OCI-LY3 (cell line): ENCODE data around the gene LGALS8.

Experiments used
- H2AFZ ChIP-seq: fragments of 200-600, 300-600 bp; shearing (Covaris generic); 2 replicates; pipeline ENCODE4 v1.6.0; 2014; ENCODE audit warnings: antibody characterized with exemption, low read depth, low read length
- H3K27ac ChIP-seq: fragments of 200-600, 300-600 bp; sonication (generic); 2 replicates; pipeline ENCODE4 v1.5.1; 2014; ENCODE audit warnings: mild to moderate bottlenecking, low read length, moderate library complexity, mixed read lengths
- H3K27me3 ChIP-seq: fragments of 200-600, 300-600 bp; sonication (generic); 2 replicates; pipeline ENCODE4 v1.6.1; 2014; ENCODE audit warnings: low read depth, low read length, mixed read lengths
- H3K36me3 ChIP-seq: fragments of 200-600, 300-600 bp; sonication (generic); replicated peaks from 2 replicates; pipeline ENCODE3; 2014; ENCODE audit warnings: low read depth, low read length, mixed read lengths
- H3K4me1 ChIP-seq: fragments of 300-600, 200-600 bp; sonication (generic); 2 replicates; pipeline ENCODE4 v1.6.1; 2014; ENCODE audit warnings: low read length, mixed read lengths
- H3K4me2 ChIP-seq: fragments of 200-600, 300-600 bp; sonication (generic); 2 replicates; pipeline ENCODE4 v1.6.1; 2014; ENCODE audit warnings: low read length, mixed read lengths
- H3K4me3 ChIP-seq: fragments of 300-600, 200-600 bp; sonication (generic); 2 replicates; pipeline ENCODE4 v1.5.1; 2014; ENCODE audit warnings: antibody characterized with exemption, mild to moderate bottlenecking, low read length, moderate library complexity
- H3K79me2 ChIP-seq: fragments of 300-600, 200-600 bp; shearing (Covaris generic); 2 replicates; pipeline ENCODE4 v1.6.1; 2014; ENCODE audit warnings: mild to moderate bottlenecking, low read length, mixed read lengths
- H3K9ac ChIP-seq: fragments of 300-600, 200-600 bp; shearing (Covaris generic); 2 replicates; pipeline ENCODE4 v1.6.0; 2014; ENCODE audit warnings: mild to moderate bottlenecking, low read length, moderate library complexity
- H3K9me3 ChIP-seq: fragments of 200-600, 300-600 bp; shearing (Covaris generic); 2 replicates; pipeline ENCODE4 v1.6.1; 2014; ENCODE audit warnings: low read length, mixed read lengths; ENCODE audit not compliant: insufficient read depth
- H4K20me1 ChIP-seq: fragments of 200-600, 300-600 bp; sonication (generic); 2 replicates; pipeline ENCODE4 v1.6.1; 2016; ENCODE audit warnings: low read length, mixed read lengths; ENCODE audit not compliant: insufficient read depth
- CTCF ChIP-seq: fragments of 200-600, 300-600 bp; sonication (generic); IDR thresholded peaks from 2 replicates; pipeline ENCODE4 v1.5.1; 2014; ENCODE audit warnings: antibody characterized with exemption, low read length, low read depth
- EZH2phosphoT487 ChIP-seq: fragments of 200-600 bp; shearing (Covaris generic); IDR thresholded peaks from 2 replicates; pipeline ENCODE4 v1.6.1; 2018; ENCODE audit warnings: antibody characterized with exemption, mixed run types, low read depth

Gene LGALS8

GRCh38 chr1:236516929-236517704 is 6.7 kb upstream of the LGALS8 start:
- Histone ChIP-seq H3K4me3 (no peak overlapping the region), H3K9ac (no peak overlapping the region), H3K4me2 (no peak overlapping the region), H3K9me3 (no peaks in the 10 kb centered on the region), H2AFZ (no peak overlapping the region), H4K20me1 (no peaks in the 10 kb centered on the region), H3K27ac (no peak overlapping the region), H3K27me3 (peaks cover 77% of the 10 kb centered on the region), H3K79me2 (no peaks in the 10 kb centered on the region), H3K4me1 (no peaks in the 10 kb centered on the region), H3K36me3 (no peaks in the 10 kb centered on the region)
- TF ChIP-seq EZH2phosphoT487 (no peak), CTCF (no peak)

- H3K27me3 ChIP-seq: peaks cover 74% of the 10 kb centered on the region
- no peak overlapping the region for H3K27ac ChIP-seq
- TF ChIP-seq EZH2phosphoT487 (no peak), CTCF (no peak)
- H3K36me3 ChIP-seq: no peaks in the 10 kb centered on the region
- H3K79me2 ChIP-seq: no peaks in the 10 kb centered on the region
- no peak overlapping the region for H3K9ac ChIP-seq
- H3K4me3 ChIP-seq: no peak overlapping the region
- H2AFZ ChIP-seq: no peak overlapping the region
- H3K9me3 ChIP-seq: no peaks in the 10 kb centered on the region
- H3K4me2 ChIP-seq: no peak overlapping the region
- no peaks in the 10 kb centered on the region for H3K4me1 ChIP-seq
- H4K20me1 ChIP-seq: no peaks in the 10 kb centered on the region
These were observed 5.5 kb upstream of the LGALS8 start for GRCh38 chr1:236518322-236518721.

GRCh38 chr1:236520445-236521005 is 3.3 kb upstream of the LGALS8 start:
- Histone ChIP-seq H3K4me2 (no peak overlapping the region), H4K20me1 (no peaks in the 10 kb centered on the region), H3K27ac (no peak overlapping the region), H3K4me1 (no peaks in the 10 kb centered on the region), H3K36me3 (no peaks in the 10 kb centered on the region), H3K9me3 (no peaks in the 10 kb centered on the region), H3K9ac (no peak overlapping the region), H3K27me3 (peaks cover 68% of the 10 kb centered on the region), H2AFZ (no peak overlapping the region), H3K79me2 (no peaks in the 10 kb centered on the region), H3K4me3 (no peak overlapping the region)
- TF ChIP-seq CTCF (no peak), EZH2phosphoT487 (no peak)

GRCh38 chr1:236522937-236523703 is 662 bp upstream of the LGALS8 start:
- TF ChIP-seq CTCF (no peak), EZH2phosphoT487 (no peak)
- Histone ChIP-seq H3K4me1 (no peaks in the 10 kb centered on the region), H3K4me3 (peak overlapping the region; percentile 77), H4K20me1 (no peaks in the 10 kb centered on the region), H3K36me3 (no peaks in the 10 kb centered on the region), H3K4me2 (peak overlapping the region; percentile 73), H3K27ac (no peak overlapping the region), H2AFZ (peak overlapping the region; percentile 85; the same call in 1 of the 2 replicates), H3K9me3 (no peaks in the 10 kb centered on the region), H3K27me3 (peaks cover 58% of the 10 kb centered on the region), H3K9ac (peak overlapping the region; percentile 53; the same call in 1 of the 2 replicates), H3K79me2 (no peaks in the 10 kb centered on the region)
